Gastrocnemius medialis (tissue), 4 donors: ENCODE results near the gene GREB1.

Source experiments
- CTCF ChIP-seq, 5 experiments: fragments of 450-650 bp in 3 of 5; fragments of 200-600 bp in 2 of 5; sonication (generic) in 2 of 5; IDR thresholded peaks in 4 of 5; conservative IDR thresholded peaks in 1 of 5; 1 replicate in 4 of 5; 2 replicates in 1 of 5; pipeline ENCODE4 v1.5.1; 2016 to 2019; ENCODE audit warnings: antibody characterized with exemption in 5 of 5, mild to moderate bottlenecking in 3 of 5, moderate library complexity in 3 of 5
- POLR2A ChIP-seq, 2 donors: fragments of 450-650 bp; IDR thresholded peaks; one replicate each; pipeline ENCODE4 v1.6.1; 2017; ENCODE audit warnings: antibody characterized with exemption in 2 of 2, mild to moderate bottlenecking in 2 of 2, moderate library complexity in 2 of 2

GRCh38 chr2:11514904-11515303 lies 18.9 kb upstream of the GREB1 start:
- TF ChIP-seq CTCF (IDR thresholded peaks at IDR 0.05 in 4 of 5, conservative IDR thresholded peaks at IDR 0.05 in 1 of 5) (no peak), POLR2A (IDR thresholded peaks at IDR 0.05) (no peak)
